GM06990 (cell line): ENCODE measurements around the gene ESRRG.

Experiments
- DNase-seq: peaks from one replicate; pipeline ENCODE4 v3.0.0-alpha.2; 2011; ENCODE audit not compliant: insufficient read length; ENCODE audit errors: extremely low read depth
- H3K27me3 ChIP-seq: replicated peaks from 2 replicates; pipeline ENCODE4 v1.6.0; 2011; ENCODE audit warnings: low read length; ENCODE audit not compliant: control insufficient read depth, insufficient read depth
- H3K36me3 ChIP-seq: 2 replicates; pipeline ENCODE4 v1.5.1; 2011; ENCODE audit warnings: low read length; ENCODE audit not compliant: control insufficient read depth, insufficient read depth
- H3K4me3 ChIP-seq: replicated peaks from 2 replicates; pipeline ENCODE4 v1.5.1; 2011; ENCODE audit warnings: low read depth, mild to moderate bottlenecking, control low read depth, low read length
- TF ChIP-seq, protein P1 (sequence below): IDR thresholded peaks from 2 replicates; pipeline ENCODE4 v1.5.1; 2011; ENCODE audit warnings: low read length, control low read depth, mild to moderate bottlenecking, inconsistent platforms; ENCODE audit not compliant: insufficient read depth, poor library complexity, severe bottlenecking

ESRRG gene

GRCh38 chr1:216702170-216702569 is 21.1 kb downstream of the ESRRG start:
- DNase-seq, result peak; percentile 46
- Histone ChIP-seq H3K4me3 (no peak overlapping the region), H3K36me3 (no peaks in the 10 kb centered on the region), H3K27me3 (no peaks in the 10 kb centered on the region)
- TF ChIP-seq, protein P1, sequence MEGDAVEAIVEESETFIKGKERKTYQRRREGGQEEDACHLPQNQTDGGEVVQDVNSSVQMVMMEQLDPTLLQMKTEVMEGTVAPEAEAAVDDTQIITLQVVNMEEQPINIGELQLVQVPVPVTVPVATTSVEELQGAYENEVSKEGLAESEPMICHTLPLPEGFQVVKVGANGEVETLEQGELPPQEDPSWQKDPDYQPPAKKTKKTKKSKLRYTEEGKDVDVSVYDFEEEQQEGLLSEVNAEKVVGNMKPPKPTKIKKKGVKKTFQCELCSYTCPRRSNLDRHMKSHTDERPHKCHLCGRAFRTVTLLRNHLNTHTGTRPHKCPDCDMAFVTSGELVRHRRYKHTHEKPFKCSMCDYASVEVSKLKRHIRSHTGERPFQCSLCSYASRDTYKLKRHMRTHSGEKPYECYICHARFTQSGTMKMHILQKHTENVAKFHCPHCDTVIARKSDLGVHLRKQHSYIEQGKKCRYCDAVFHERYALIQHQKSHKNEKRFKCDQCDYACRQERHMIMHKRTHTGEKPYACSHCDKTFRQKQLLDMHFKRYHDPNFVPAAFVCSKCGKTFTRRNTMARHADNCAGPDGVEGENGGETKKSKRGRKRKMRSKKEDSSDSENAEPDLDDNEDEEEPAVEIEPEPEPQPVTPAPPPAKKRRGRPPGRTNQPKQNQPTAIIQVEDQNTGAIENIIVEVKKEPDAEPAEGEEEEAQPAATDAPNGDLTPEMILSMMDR, result no peak

DNA sequence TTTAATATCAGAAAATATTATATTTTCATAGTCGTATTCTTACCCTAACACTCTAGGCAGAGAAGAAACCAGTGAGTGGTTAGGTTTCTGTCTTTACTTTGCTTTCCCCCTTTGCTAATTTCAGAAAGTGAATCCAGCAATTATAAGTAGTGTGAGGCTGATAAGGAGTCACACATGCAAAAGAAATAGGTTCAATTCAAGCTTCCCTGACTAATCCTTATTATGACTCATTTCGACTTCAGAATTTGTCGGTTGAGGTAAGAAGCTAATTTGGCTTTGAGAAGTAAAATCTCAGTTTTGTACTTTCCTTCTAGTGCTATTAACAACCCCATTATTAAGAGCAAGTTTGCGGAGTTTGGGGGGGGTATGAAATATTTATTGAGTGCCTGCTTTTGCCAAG is 22.4 kb downstream of the ESRRG start:
- DNase-seq, result peak; percentile 33
- Histone ChIP-seq H3K36me3 (no peaks in the 10 kb centered on the region), H3K27me3 (no peaks in the 10 kb centered on the region), H3K4me3 (no peak overlapping the region)
- TF ChIP-seq, protein P1, result no peak

GRCh38 chr1:216691710-216692109 is 31.5 kb downstream of the ESRRG start:
- Histone ChIP-seq H3K4me3 (no peak overlapping the region), H3K36me3 (no peaks in the 10 kb centered on the region), H3K27me3 (no peaks in the 10 kb centered on the region)
- no peak for DNase-seq
- TF ChIP-seq, protein P1, result no peak

DNA sequence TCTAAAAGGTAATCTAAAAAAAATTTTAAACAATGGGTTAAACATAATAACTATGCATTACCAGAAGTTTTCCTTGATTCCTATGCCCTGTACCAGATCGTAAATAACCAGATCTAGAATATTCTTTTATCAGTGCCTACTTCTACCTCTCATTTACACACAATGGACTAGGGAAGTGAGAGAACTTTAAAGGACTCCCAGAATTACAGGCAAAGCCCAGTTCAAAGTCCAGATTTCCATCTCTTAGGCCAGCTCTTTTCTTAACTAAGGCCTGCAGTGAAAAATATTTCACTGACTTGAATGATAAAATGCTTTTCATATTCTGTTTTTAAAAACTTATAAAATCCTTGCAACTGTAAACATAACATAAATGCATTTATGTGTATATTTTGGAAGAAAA is 32.6 kb downstream of the ESRRG start:
- H3K36me3 ChIP-seq, result no peaks in the 10 kb centered on the region
- TF ChIP-seq, protein P1, result no peak
- DNase-seq, result no peak

DNA sequence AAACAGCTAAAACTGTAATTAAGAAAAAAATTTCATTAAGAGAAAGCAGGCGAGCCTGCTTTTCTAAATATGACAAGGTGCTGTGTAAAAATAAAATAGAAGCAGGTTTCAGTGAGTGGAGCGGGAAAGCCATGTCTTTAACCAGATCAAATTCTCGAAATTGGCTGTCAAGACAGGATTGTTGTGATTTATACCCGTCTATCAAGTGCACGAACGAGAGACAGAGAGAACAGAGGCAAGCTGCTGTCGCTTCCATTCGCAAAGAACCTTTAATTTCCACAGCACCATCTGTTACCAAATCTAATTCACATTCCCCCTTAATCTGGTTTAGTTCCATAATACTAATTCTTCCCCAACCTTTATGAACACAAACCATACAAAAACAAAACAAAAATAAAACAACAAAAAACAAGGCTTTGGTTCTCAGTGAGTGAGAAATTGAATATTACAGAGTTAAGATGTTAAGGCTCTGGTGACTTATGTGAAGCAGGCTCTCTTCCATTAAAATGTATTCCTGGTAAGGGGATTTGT is 35.0 kb downstream of the ESRRG start:
- TF ChIP-seq, protein P1, result no peak
- DNase-seq, result no peak
- Histone ChIP-seq H3K36me3 (no peaks in the 10 kb centered on the region), H3K27me3 (no peaks in the 10 kb centered on the region), H3K4me3 (no peak overlapping the region)

More for the DNA sequence above, 32.6 kb downstream of the ESRRG start:
- H3K4me3 ChIP-seq, result no peak overlapping the region
- H3K27me3 ChIP-seq, result no peaks in the 10 kb centered on the region

DNA sequence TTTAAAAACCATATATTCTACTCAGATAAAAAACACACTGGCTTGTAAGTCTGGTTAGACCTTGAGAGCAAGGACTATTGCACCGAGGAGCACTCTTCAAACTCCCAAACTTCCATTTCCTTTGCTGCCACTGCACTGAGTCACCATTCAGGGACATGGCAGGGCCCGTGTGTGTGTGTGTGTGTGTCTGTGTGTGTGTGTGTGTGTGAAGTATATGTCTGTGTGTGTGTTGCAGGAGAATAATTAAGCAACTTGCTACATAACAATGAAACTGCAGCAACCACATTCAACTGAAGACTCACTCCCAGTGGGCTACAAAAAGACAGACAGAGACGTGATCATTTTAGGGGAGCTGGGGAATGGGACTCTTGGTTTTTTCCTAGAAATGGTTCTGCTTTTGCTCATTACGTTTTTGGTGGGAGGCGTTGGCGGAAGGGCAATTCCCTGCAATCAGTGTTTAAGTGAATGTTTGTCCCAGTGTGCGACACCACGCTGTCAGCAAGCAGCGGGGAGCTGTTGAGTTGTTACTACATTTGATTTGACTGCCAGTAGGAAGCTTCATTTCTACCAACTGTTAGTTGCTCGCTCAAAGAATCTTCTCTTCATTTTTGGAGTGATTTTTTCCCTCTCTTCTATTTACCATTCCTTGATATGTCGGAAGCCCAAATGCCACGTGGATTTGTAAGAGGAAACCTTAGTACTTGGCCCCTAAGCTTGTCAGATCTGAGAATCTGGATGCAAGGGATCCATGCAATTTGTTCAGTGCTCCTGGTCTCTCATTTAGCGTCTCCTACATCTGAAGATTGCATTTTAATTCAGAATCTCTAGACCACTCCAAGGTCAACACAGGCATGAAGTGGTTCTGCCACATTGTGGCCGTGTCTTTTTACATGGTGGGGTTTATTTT is 36.1 kb downstream of the ESRRG start:
- TF ChIP-seq, protein P1, result no peak
- H3K27me3 ChIP-seq, result no peaks in the 10 kb centered on the region
- H3K4me3 ChIP-seq, result no peak overlapping the region
- no peak for DNase-seq
- no peaks in the 10 kb centered on the region for H3K36me3 ChIP-seq
